HG02610 (cell line): ENCODE results near the gene GANC.

Source experiments
- ATAC-seq: cut with Tn5 transposase; IDR thresholded peaks from one replicate; pipeline ENCODE4 v1.9.1; 2021; ENCODE audit warnings: mild to moderate bottlenecking, moderate library complexity; ENCODE audit not compliant: unreplicated experiment

GANC gene

DNA sequence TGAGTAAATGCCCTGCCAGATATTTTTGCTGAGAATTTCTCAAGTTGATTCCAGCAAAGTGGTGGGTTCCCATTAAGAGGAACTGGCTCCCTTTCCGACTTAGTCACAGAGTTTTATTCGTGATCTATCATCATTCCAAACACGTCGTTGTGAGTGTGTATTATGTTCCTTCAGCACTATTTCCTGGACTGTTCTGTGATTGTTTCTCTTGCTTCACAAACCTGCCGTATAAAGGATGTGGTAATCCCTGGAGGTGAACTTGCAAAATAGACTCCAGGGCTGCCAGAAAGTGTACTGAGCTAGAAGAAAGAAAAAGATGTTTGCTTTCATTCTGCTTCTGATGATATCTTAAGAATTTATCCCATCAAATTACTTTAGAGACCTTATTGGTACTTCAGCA lies 71.8 kb downstream of the GANC start:
- no peak for ATAC-seq

- no peak for ATAC-seq
Measured at GRCh38 chr15:42345504-42345903, 72.5 kb downstream of the GANC start.

GRCh38 chr15:42348083-42348482 lies 75.1 kb downstream of the GANC start:
- no peak for ATAC-seq

DNA sequence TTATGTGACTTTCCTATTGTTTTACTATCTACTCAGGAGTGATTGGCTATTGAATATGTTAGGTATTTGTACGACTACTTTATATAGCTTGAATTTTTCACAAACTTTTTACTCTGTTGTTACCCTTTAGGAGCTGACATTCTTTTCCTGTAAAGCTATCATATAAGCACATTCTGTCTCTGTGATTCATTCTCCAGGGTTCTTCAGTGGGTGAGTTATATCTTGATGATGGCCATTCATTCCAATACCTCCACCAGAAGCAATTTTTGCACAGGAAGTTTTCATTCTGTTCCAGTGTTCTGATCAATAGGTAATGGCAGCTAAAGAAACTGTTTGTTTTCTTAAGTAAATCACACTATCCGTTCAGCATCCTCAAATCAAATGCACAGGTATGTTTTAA lies 76.2 kb downstream of the GANC start:
- no peak for ATAC-seq

- ATAC-seq, result no peak
Measured at GRCh38 chr15:42352401-42352800, 79.4 kb downstream of the GANC start.

DNA sequence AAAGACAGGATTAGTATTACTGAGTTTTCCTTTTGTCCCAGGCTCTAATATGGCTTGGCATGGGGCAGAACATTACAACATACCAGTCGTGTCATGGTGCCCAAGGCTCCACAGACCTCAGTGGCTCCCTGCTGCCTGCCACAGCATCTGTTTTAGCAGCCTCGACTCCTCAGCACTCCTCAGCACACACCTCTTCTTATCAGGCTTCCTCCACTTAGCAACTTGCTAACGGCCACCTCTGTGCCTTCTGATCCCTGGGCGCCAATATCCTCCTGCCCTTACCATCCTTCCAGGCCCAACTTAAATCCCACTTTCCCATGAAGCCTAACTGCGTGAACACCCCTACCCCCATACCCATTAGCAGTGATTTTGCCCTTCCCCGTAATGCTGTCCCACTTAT lies 80.1 kb downstream of the GANC start:
- ATAC-seq, result no peak

DNA sequence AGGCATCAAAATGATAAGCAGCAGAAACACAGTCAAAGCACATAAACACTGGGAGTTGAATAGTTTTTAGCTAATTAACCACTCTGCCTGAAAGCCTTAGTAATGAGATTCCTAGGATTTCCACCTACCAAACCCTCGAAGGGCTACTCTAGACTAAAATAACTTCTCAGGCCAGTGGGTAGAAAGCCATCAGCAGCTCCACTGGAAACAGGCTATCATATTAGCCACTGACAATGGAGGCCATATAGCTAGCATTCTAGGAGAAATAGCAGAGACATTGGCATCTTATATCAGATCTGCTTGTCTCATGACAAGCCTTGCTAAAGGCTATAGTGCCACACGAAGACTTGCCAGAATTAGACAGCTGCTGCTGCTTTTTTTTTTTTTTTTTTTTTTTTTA lies 81.8 kb downstream of the GANC start:
- ATAC-seq, result no peak

- ATAC-seq, result no peak
Measured at GRCh38 chr15:42355291-42355690, 82.3 kb downstream of the GANC start.

DNA sequence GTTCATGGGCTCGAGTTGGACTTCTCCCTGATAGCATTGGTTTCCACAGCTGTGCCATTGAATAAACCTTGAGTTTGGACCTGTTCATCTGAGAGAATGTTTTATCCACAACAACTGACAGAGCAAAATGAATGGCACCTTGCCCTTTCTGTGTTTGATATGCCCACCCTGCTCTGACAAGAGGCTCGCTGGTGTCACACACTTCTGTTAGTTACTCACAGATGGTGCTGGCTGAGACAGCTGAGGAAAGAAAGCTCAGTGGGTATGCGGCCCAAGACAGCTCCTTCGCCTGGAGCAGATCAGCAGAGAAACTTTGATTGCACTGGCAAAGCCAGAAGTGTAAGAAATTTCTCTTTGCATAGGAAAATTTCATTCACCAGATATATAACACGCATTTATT lies 83.8 kb downstream of the GANC start:
- no peak for ATAC-seq

GRCh38 chr15:42358141-42358540 lies 85.1 kb downstream of the GANC start:
- ATAC-seq, result no peak

DNA sequence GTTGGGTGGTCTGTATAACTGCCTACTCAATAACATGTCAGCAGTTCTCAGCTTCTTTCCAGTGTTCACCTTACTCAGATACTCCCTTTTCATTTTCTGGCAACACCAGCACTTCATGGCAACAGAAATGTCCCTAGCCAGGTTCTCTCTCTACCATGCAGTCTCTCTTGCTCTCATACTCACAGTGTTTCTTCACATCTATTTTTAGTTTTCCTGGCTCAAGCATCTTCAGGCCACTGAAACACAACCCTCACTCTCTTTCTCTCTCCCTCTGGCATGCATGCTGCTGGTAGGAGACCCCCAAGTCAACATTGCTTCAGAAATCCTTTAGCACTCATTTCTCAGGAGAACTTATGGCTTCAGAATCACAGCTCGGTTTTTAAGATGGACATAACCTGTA lies 86.2 kb downstream of the GANC start, which contains the start of gene CAPN3:
TSS of gene CAPN3 (plus strand) at position 253 of the 400 bp plus-strand sequence. CDS start 305 bp downstream, outside the sequence.
- no peak for ATAC-seq

DNA sequence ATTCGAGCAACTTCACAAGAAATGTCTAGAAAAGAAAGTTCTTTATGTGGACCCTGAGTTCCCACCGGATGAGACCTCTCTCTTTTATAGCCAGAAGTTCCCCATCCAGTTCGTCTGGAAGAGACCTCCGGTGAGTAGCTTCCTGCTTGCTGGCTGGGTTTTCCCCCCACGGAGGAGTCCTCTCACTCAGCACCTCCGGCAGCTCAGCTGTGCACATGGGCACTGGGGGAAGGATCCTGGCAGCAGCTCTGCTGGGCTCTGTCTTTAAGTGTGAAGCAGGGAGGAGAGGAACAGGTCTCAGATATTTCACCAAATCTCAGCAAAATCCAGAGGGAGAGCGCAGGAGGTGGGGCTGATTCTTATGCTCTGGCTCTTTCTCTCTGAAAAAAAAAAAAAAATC lies 87.0 kb downstream of the GANC start:
- no peak for ATAC-seq

GRCh38 chr15:42360535-42361112 lies 87.6 kb downstream of the GANC start:
- ATAC-seq, result no peak

DNA sequence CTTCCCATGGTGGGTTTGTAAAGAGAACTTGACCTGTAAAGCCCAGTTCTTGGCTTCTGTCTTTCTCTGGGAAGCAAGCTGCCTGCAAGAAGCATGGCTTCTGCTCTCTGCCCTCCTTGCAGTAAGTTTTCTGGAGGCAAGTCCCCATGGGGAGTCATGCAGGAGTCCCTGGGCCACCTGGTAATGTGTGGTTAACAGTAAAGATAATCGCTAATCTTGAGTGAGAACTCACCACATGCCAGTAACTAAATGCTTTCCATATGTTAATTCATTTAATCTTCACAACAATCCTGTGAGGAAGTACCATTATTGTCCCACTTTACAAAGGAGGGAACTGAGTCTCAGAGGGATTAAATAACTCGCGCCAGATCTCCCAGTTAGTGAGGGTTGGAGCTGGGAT lies 90.5 kb downstream of the GANC start:
- ATAC-seq, result no peak

DNA sequence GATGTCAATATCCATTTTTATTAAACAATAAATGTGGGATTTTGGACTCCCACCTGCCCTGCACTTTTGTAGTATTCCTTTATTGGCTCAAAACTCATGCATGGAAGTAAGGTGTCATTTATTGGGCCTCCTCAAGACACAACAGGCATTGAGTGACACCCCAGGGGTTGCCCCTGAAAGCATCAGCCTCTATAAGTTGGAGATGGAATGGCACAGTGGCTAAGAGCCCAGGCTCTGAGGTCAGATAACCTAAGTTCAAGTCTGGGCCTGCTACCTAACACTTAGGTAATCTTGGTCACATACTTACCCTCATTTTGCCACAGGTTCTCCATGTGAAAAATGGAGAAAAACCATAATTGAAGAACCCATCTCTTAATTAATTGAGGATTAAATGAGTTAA lies 90.9 kb downstream of the GANC start:
- ATAC-seq, result no peak

DNA sequence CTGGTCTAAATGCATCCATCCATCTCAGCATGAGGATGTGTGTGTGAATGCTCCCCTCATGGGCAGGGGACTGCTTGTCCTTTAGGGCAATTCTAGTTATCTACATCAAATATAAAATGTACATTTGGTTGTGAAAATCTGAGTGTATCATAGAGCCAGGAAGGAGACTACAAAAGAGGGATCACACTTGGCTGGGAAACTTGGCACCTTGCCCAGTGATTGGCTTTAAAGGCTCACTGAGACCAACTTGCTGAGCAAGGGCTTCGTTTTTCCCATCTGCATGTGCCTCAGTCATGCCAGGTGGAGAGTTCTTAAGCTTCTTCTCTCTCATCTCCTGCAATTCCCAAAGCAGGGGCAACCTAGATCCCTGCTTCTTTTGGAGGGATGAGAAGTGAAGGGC lies 91.5 kb downstream of the GANC start:
- ATAC-seq, result no peak

- no peak for ATAC-seq
Measured at GRCh38 chr15:42365921-42366550, 93.0 kb downstream of the GANC start.

- no peak for ATAC-seq
Measured at GRCh38 chr15:42367041-42367440, 94.0 kb downstream of the GANC start.

GRCh38 chr15:42368096-42368495 lies 95.1 kb downstream of the GANC start:
- ATAC-seq, result no peak

DNA sequence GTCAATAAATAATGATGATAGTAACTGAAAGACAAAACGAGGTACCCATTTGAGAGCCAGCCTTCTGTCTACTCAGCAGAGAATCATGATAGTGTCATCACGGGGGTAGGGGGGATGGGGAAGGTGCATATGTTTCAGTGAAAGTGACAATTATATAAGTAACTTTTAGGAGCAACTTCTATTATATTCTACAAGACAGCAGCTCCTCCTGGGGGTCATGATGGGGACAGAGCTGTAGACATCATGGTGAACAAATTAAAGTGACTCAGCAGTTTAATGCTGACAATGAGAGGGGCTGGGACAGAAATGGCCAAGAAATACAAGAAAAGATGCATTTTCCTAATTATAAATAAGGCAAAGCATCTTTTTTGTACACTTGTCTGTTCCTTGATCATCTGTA lies 98.1 kb downstream of the GANC start:
- ATAC-seq, result no peak

- ATAC-seq, result no peak
Measured at GRCh38 chr15:42373274-42373673, 100.3 kb downstream of the GANC start.

DNA sequence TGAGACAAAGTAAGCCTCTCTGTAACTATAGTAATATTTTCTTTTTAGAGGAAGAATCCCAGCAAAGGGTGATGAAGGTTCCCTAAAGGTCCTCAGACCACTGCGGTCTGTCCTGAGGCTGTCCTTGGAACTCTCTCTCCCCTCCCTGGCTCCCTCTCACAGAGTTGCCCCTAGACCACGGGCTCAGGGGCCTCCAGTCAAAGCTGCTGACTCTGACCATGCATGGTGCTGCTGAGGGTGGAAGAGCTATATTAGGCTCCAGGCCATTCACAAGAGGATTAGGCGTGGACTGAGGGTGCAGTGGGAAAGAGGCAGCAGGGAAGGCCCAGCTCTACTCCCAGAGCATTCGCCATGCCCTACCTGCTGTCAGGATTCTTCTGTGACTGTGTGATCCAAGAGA lies 100.9 kb downstream of the GANC start:
- no peak for ATAC-seq

GRCh38 chr15:42374810-42375209 lies 101.8 kb downstream of the GANC start:
- ATAC-seq, result no peak
